Gastroesophageal sphincter (tissue), 3 donors: ENCODE data around the gene POMT1.

ENCODE experiments used
- POLR2A ChIP-seq, 2 donors: fragments of 450-650 bp; IDR thresholded peaks; one replicate each; pipeline ENCODE4 v1.6.1; 2017; ENCODE audit warnings: antibody characterized with exemption in 2 of 2, mild to moderate bottlenecking in 2 of 2, moderate library complexity in 1 of 2
- TF ChIP-seq, protein P1 (sequence below), 4 experiments: fragments of 200-600 bp in 2 of 4; fragments of 450-650 bp in 2 of 4; sonication (generic) in 1 of 4; IDR thresholded peaks; one replicate each; pipeline ENCODE4 v1.5.1; 2017 to 2019; ENCODE audit warnings: antibody characterized with exemption in 4 of 4, mild to moderate bottlenecking in 2 of 4, moderate library complexity in 2 of 4

- TF ChIP-seq, protein P1, sequence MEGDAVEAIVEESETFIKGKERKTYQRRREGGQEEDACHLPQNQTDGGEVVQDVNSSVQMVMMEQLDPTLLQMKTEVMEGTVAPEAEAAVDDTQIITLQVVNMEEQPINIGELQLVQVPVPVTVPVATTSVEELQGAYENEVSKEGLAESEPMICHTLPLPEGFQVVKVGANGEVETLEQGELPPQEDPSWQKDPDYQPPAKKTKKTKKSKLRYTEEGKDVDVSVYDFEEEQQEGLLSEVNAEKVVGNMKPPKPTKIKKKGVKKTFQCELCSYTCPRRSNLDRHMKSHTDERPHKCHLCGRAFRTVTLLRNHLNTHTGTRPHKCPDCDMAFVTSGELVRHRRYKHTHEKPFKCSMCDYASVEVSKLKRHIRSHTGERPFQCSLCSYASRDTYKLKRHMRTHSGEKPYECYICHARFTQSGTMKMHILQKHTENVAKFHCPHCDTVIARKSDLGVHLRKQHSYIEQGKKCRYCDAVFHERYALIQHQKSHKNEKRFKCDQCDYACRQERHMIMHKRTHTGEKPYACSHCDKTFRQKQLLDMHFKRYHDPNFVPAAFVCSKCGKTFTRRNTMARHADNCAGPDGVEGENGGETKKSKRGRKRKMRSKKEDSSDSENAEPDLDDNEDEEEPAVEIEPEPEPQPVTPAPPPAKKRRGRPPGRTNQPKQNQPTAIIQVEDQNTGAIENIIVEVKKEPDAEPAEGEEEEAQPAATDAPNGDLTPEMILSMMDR (IDR thresholded peaks at IDR 0.05), result no peak
- no peak for TF ChIP-seq POLR2A (IDR thresholded peaks at IDR 0.05)
Measured at GRCh38 chr9:131503626-131504465, 1.1 kb downstream of the POMT1 start.
